NOMO-1 treated with dmso at 0.1 percent for 144 hours (cell line): Measurements from ENCODE around the gene ZSCAN20.
A peak's percentile ranks its signal among the peaks of the same experiment; 100 is the strongest.

Experiments
- DNase-seq: peaks from one replicate; lab custom pipeline; 2025; ENCODE audit not compliant: unreplicated experiment; lab: John Stamatoyannopoulos, UW

Gene ZSCAN20

GRCh38 chr1:33524586-33524985 is 52.1 kb downstream of the ZSCAN20 start:
- peak; percentile 18 for DNase-seq

DNA sequence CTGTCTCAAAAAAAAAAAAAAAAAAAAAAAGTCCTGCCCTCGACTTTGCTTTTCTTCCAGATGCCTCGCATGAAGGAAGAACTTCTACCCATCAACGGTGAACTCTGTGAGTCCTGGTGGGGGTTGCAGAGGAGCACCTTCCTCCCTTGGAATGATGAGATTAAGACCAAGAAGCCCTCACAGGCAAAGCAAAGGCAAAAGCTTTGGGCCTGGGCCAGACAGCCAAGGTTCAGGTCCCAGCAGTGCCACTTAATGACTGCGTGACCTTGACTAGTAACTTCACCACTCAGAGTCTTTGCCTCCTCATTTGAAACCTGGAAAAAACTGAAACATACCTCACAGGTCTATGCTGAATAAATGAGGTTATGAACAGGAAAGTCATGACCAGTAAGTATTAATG is 55.5 kb downstream of the ZSCAN20 start:
- DNase-seq: no peak

GRCh38 chr1:33529957-33530356 is 57.5 kb downstream of the ZSCAN20 start:
- DNase-seq: no peak

GRCh38 chr1:33532250-33532649 is 59.8 kb downstream of the ZSCAN20 start:
- no peak for DNase-seq

DNA sequence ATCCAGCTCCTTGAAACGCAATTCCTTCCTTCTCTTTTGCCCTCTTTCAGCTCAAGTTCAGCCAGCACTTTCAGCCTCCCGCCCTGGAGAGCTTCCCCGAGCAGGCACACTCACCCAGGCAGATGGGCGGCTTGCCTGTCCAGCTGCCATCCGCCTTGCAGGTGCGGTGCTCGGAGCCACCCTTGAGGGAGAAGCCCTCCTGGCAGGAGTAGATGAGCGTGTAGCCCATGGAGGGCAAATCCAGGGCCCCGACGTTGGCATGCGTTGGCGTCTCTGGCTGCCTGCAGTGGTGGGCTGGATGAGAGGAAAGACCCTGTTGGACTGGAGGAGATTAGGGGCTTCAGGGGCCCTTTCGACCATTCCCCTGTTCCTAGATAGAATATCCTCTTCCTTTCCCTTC is 60.5 kb downstream of the ZSCAN20 start:
- no peak for DNase-seq

DNA sequence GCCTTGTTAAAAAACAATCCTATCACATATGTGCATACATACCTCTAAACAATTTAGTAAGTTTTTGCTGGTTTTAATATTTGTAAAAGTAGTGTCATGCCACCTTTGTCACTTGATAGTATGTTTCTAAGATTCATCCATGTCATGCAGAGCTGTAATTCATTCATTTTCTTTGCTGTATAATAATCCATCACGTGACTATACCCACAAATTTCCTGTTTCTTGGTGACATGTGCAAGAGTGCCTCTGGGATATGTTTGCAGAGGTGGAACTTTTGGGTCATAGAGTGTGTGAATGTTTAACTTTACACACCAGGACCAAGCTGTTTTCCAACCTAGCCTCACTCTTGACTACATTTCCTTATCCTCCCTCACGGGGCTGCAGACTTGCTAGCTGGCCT is 62.9 kb downstream of the ZSCAN20 start:
- no peak for DNase-seq

- DNase-seq: no peak
These were observed 65.4 kb downstream of the ZSCAN20 start for GRCh38 chr1:33537885-33538284.

DNA sequence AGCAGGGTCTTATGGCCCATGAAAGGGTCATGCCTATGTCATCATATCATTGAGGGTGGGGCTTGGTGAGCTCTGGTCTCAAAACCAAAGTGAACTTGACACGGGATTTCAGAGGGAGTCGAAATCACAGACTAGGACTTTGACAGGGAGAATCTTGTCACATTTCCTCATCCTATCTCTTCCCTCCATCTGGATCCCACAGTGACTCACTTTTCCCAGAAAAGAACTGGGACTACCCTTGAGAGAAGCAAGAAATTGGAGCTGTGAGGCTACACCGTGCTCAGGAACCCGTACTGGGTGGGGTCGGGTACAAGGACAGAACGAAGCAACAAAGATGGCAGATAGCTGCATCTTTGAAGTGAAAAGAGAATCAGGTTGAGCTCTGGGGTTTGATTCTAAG is 69.5 kb downstream of the ZSCAN20 start:
- DNase-seq: no peak
